ENCODE data around the gene ALLC.
"Not testable (repeated sequence)": the region's sequence is repeated elsewhere in the genome, so short reads cannot be mapped to it uniquely, and the experiment has no call there.

The ALLC gene

DNA sequence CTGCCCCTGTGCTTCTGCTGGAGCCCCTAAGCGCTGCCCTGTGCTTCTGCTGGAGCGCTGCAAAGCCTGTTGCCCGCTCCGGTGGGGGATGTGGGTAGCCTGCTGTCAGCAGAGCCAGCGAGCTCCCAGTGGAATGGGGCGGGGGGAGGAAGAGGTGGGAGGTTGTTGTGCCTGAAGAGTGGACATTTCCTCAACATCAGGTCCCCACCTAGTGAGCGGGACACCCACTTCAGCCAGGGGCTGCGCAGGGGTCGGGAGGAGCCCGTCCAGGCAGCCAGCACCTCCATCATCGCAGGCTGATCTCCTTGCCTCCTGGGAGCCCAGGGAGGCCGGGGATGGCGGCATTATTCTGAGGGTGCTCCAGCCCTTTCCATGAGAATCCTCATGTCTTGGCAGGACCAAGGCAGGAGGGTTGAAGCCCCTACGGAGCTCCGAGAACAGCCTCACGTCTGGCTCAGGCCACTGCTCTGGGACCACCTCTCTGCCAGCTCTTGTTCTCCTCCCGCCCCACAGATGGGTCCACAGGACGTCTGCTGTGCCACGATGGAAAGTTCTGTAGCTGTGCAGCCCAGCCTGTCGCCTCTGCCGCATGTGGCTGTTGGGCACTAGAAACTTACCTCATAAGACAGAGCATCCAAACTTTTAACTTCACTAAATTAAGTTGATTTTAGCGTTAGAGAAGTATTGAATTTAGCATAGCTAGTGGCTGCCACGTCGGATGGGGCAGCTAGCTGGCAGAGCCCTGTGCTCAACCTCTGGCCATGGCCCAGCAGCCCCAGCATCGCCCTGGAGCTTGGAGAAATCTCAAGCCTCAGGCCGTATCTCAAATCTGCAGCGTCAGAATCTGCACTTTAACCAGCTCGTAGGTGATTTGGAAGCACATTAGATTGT is 1.9 kb upstream of the ALLC start:
- H3K36me3 ChIP-seq (ENCODE audit: low read length): no peaks in the 10 kb centered on the region
- no peak overlapping the region for H3K27ac ChIP-seq (ENCODE audit: low read depth, low read length)
- no peaks in the 10 kb centered on the region for H3K27me3 ChIP-seq (ENCODE audit: low read length)
- H2AFZ ChIP-seq (ENCODE audit: low read depth, low read length, severe bottlenecking): no peak overlapping the region
- no peak overlapping the region for H3K4me3 ChIP-seq (ENCODE audit: insufficient read depth, low read length, poor library complexity, severe bottlenecking)
- no peaks in the 10 kb centered on the region for H3K79me2 ChIP-seq (ENCODE audit: insufficient read depth, low read length)
- H3K9me3 ChIP-seq (ENCODE audit: insufficient read depth, low read length): no peaks in the 10 kb centered on the region
- TF ChIP-seq, protein P1, sequence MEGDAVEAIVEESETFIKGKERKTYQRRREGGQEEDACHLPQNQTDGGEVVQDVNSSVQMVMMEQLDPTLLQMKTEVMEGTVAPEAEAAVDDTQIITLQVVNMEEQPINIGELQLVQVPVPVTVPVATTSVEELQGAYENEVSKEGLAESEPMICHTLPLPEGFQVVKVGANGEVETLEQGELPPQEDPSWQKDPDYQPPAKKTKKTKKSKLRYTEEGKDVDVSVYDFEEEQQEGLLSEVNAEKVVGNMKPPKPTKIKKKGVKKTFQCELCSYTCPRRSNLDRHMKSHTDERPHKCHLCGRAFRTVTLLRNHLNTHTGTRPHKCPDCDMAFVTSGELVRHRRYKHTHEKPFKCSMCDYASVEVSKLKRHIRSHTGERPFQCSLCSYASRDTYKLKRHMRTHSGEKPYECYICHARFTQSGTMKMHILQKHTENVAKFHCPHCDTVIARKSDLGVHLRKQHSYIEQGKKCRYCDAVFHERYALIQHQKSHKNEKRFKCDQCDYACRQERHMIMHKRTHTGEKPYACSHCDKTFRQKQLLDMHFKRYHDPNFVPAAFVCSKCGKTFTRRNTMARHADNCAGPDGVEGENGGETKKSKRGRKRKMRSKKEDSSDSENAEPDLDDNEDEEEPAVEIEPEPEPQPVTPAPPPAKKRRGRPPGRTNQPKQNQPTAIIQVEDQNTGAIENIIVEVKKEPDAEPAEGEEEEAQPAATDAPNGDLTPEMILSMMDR (IDR thresholded peaks at IDR 0.05; ENCODE audit: insufficient read depth, low read length, poor library complexity, severe bottlenecking): no peak
- TF ChIP-seq EZH2phosphoT487 (conservative IDR thresholded peaks at IDR 0.05; ENCODE audit: low read length): no peak
- no peaks in the 10 kb centered on the region for H3K9me2 ChIP-seq (replicated peaks; ENCODE audit: insufficient read depth, low read length)
- no peak overlapping the region for H3K9ac ChIP-seq (ENCODE audit: low read length)
- H3K4me2 ChIP-seq (ENCODE audit: low read depth, low read length, poor library complexity, severe bottlenecking): no peak overlapping the region
- H3F3A ChIP-seq (ENCODE audit: insufficient read depth): no peaks in the 10 kb centered on the region
- no peaks in the 10 kb centered on the region for H4K20me1 ChIP-seq (ENCODE audit: low read depth, low read length)

DNA sequence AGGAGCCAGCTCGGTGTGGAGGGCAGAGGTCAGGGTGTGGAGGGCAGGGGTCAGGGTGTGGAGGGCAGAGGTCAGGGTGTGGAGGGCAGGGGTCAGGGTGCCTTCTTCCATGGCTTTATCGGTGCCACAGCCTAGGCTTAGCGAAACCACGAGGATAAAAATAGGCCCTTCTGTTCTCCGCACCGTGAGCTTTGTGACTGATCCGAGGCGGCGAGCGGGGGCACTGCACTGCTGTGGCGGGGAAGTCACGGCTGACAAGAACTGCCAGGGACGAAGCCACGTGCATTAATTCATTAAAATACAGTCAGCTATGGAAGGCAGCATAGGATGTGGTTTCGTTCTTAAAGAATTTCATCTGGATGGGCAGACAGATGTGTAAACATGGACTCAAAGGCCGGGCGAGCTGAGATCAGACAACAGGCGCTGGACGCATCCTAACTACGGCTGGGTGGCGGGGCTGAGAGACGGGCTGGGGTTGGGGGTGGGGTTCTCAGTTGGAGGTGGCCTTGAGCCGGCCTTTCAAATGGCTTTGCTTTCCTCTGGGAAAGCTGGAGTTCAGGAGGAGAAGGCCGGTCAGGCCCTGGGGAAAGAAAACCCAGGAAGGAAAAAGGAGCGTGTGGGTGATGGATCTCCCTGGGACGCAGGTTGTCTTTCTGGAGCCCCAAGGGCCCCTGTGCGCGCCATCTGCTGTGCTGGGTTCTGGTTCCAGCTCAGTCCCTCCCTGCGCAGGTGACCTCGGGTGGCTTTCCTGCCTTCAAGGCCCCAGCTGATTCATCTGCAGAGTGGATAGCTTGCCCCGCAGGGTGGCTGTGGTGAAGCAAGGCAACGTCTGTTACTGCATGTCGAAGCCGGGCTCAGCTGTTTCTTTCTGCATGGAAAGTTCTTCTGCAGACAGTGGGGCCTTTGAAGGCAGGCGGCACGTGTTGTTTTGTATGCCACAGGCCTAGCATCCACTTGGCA is 958 bp upstream of the ALLC start:
- H3K79me2 ChIP-seq (ENCODE audit: insufficient read depth, low read length): no peaks in the 10 kb centered on the region
- no peaks in the 10 kb centered on the region for H3K27me3 ChIP-seq (ENCODE audit: low read length)
- H3F3A ChIP-seq (ENCODE audit: insufficient read depth): no peaks in the 10 kb centered on the region
- H3K9me2 ChIP-seq (replicated peaks; ENCODE audit: insufficient read depth, low read length): no peaks in the 10 kb centered on the region
- no peak overlapping the region for H2AFZ ChIP-seq (ENCODE audit: low read depth, low read length, severe bottlenecking)
- H4K20me1 ChIP-seq (ENCODE audit: low read depth, low read length): no peaks in the 10 kb centered on the region
- H3K9ac ChIP-seq (ENCODE audit: low read length): no peak overlapping the region
- no peak overlapping the region for H3K4me3 ChIP-seq (ENCODE audit: insufficient read depth, low read length, poor library complexity, severe bottlenecking)
- H3K27ac ChIP-seq (ENCODE audit: low read depth, low read length): no peak overlapping the region
- H3K9me3 ChIP-seq (ENCODE audit: insufficient read depth, low read length): no peaks in the 10 kb centered on the region
- TF ChIP-seq, protein P1 (IDR thresholded peaks at IDR 0.05; ENCODE audit: insufficient read depth, low read length, poor library complexity, severe bottlenecking): no peak
- no peak for TF ChIP-seq EZH2phosphoT487 (conservative IDR thresholded peaks at IDR 0.05; ENCODE audit: low read length)
- H3K36me3 ChIP-seq (ENCODE audit: low read length): no peaks in the 10 kb centered on the region
- H3K4me2 ChIP-seq (ENCODE audit: low read depth, low read length, poor library complexity, severe bottlenecking): no peak overlapping the region

DNA sequence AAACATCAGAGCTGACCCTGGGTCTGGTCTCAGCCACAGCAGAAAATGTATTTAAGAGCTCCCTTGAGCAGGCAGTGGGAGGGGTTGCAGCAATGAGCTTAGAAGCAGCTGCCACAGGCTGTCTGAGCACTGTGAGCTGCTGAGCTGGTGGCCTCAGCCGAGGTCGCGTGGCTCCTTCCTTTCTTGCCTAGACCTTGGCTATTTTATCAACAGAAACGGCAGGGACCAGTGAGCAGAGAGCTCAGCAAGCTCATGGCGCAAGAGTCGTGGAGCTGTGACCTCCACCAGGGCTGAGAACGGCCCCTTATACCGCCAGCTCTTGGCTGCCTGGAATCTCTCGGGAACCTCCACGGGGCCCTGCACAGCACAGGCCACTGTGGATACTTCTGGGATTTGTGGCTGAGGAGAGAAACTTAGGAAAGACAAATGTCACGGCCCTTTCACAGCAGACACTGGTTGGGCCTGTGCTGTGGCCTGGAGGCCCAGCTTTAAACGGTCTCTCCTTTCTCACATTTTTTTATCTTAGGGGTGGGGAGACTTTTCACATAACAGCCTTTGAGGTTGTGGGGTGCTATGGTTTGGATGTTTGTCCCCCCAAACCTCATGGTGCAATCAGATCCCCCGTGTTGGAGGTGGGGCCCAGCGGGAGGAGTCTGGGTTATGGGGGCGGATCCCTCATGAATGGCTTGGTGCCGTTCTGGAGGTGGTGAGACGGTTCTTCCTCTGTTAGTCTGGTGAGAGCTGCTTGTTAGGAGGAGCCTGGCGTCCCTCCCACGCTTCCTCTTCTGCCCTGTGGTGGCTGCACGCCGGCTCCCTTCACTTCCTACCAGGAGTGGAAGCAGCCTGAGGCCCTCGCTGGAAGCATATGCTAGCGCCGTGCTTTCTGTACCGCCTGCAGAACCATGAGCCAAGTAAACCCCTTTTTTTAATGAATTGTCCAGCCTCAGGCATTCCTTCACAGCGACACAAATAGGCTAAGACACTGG is 1.7 kb downstream of the ALLC start:
- Histone ChIP-seq H3K4me3 (ENCODE audit: insufficient read depth, low read length, poor library complexity, severe bottlenecking) (no peak overlapping the region), H3F3A (ENCODE audit: insufficient read depth) (no peaks in the 10 kb centered on the region), H3K4me2 (ENCODE audit: low read depth, low read length, poor library complexity, severe bottlenecking) (no peak overlapping the region), H3K9me2 (replicated peaks; ENCODE audit: insufficient read depth, low read length) (no peaks in the 10 kb centered on the region), H3K36me3 (ENCODE audit: low read length) (no peaks in the 10 kb centered on the region), H3K79me2 (ENCODE audit: insufficient read depth, low read length) (no peaks in the 10 kb centered on the region), H2AFZ (ENCODE audit: low read depth, low read length, severe bottlenecking) (no peak overlapping the region), H3K9me3 (ENCODE audit: insufficient read depth, low read length) (no peaks in the 10 kb centered on the region), H4K20me1 (ENCODE audit: low read depth, low read length) (no peaks in the 10 kb centered on the region), H3K27me3 (ENCODE audit: low read length) (no peaks in the 10 kb centered on the region), H3K27ac (ENCODE audit: low read depth, low read length) (no peak overlapping the region), H3K9ac (ENCODE audit: low read length) (no peak overlapping the region)
- TF ChIP-seq EZH2phosphoT487 (conservative IDR thresholded peaks at IDR 0.05; ENCODE audit: low read length): no peak
- TF ChIP-seq, protein P1 (IDR thresholded peaks at IDR 0.05; ENCODE audit: insufficient read depth, low read length, poor library complexity, severe bottlenecking): no peak

DNA sequence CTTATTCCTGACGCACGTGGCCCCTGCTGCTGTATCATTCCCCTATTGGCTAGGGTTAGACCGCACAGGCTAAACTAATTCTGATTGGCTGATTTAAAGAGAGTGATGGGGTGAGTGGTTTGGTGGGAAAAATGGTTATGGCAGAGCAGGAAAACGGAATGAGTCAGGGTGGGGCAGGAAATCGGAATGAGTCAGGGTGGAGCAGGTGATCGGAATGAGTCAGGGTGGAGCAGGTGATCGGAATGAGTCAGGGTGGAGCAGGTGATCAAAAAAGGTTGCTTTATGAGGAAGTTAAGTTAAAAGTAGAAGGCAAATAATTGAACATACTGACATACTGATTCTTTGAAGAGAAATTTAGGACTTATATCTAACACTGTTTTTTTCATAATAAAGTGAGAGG is 2.6 kb downstream of the ALLC start:
- not testable (repeated sequence) for H3K36me3 ChIP-seq (ENCODE audit: low read length); H3F3A ChIP-seq (ENCODE audit: insufficient read depth); H3K4me2 ChIP-seq (ENCODE audit: low read depth, low read length, poor library complexity, severe bottlenecking); H2AFZ ChIP-seq (ENCODE audit: low read depth, low read length, severe bottlenecking); H4K20me1 ChIP-seq (ENCODE audit: low read depth, low read length); H3K27ac ChIP-seq (ENCODE audit: low read depth, low read length); H3K79me2 ChIP-seq (ENCODE audit: insufficient read depth, low read length); H3K9me3 ChIP-seq (ENCODE audit: insufficient read depth, low read length); H3K9ac ChIP-seq (ENCODE audit: low read length); H3K27me3 ChIP-seq (ENCODE audit: low read length); H3K4me3 ChIP-seq (ENCODE audit: insufficient read depth, low read length, poor library complexity, severe bottlenecking); H3K9me2 ChIP-seq (replicated peaks; ENCODE audit: insufficient read depth, low read length)
